Nephron (organoid): Measurements from ENCODE around the gene HOXB6.

Source experiments
- H3K27ac Mint-ChIP-seq, 3 experiments: 2 replicates each; pipeline ENCODE4 v1.8.0; 2020; ENCODE audit warnings: mixed read lengths in 3 of 3, mild to moderate bottlenecking in 2 of 3, moderate library complexity in 1 of 3
- H3K27me3 Mint-ChIP-seq: 2 replicates; pipeline ENCODE4 v1.8.0; 2021; ENCODE audit warnings: low read depth, mild to moderate bottlenecking, moderate library complexity, mixed read lengths
- H3K36me3 Mint-ChIP-seq: 2 replicates; pipeline ENCODE4 v1.8.0; 2020; ENCODE audit warnings: low read depth, mixed read lengths
- H3K4me1 Mint-ChIP-seq: 2 replicates; pipeline ENCODE4 v1.8.0; 2020; ENCODE audit warnings: mixed read lengths
- H3K4me3 Mint-ChIP-seq, 3 experiments: 2 replicates each; pipeline ENCODE4 v1.8.0; 2020; ENCODE audit warnings: mild to moderate bottlenecking in 3 of 3, mixed read lengths in 3 of 3, moderate library complexity in 2 of 3
- H3K9me3 Mint-ChIP-seq: 2 replicates; pipeline ENCODE4 v1.8.0; 2020; ENCODE audit warnings: mixed read lengths
- TF ChIP-seq, protein P1 (sequence below), 3 experiments: fragments of 200-600 bp; sonication (generic); IDR thresholded peaks; one replicate each; pipeline ENCODE4 v1.5.0; 2021; ENCODE audit warnings: antibody characterized with exemption in 3 of 3; ENCODE audit not compliant: unreplicated experiment in 3 of 3

HOXB6 gene

DNA sequence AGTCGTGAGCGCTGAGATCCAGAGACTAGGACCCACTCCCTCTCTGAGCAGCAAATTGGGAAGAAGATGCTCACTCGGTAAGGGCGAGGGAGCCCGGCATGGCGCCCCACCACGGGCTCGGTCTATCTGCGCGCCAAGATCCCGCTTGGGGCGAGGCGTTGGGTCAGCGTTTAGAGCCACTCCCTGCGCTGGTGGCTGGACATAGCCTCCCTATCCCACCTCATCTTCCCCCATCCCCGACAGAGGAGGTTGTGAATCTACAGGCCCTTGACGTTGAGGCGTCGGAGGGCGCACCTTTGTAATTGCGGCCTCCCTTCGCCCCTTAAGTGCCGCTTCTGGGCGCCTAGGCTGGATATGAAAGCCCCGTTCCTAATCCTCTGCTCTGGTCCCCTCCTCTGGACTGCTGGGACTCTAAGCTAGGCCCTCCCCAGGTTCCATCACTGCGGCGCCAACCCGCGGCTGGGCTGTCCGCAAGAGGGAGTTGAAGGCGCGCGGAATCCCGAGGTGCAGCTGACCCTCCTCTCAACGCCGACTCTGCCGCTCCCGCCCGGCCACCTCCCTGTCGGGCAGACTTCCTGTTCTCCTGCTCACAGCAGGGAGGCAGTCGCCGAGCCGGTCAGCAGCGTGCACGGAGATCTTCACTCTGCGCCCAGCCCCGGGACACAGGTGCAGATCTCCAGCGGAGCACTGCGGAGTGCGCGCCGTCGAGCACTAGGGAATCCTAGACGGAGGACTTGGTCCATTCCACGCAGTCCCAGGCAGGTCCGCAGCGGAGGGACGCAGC lies 37.5 kb upstream of the HOXB6 start:
- no peaks in the 10 kb centered on the region for H3K9me3 Mint-ChIP-seq
- H3K27me3 Mint-ChIP-seq = peaks cover 100% of the 10 kb centered on the region
- H3K4me1 Mint-ChIP-seq = peaks cover 22% of the 10 kb centered on the region
- no peak overlapping the region for H3K27ac Mint-ChIP-seq
- TF ChIP-seq, protein P1, sequence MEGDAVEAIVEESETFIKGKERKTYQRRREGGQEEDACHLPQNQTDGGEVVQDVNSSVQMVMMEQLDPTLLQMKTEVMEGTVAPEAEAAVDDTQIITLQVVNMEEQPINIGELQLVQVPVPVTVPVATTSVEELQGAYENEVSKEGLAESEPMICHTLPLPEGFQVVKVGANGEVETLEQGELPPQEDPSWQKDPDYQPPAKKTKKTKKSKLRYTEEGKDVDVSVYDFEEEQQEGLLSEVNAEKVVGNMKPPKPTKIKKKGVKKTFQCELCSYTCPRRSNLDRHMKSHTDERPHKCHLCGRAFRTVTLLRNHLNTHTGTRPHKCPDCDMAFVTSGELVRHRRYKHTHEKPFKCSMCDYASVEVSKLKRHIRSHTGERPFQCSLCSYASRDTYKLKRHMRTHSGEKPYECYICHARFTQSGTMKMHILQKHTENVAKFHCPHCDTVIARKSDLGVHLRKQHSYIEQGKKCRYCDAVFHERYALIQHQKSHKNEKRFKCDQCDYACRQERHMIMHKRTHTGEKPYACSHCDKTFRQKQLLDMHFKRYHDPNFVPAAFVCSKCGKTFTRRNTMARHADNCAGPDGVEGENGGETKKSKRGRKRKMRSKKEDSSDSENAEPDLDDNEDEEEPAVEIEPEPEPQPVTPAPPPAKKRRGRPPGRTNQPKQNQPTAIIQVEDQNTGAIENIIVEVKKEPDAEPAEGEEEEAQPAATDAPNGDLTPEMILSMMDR (IDR thresholded peaks at IDR 0.05; ENCODE audit: unreplicated experiment in 3 of 3) = no peak
- peak overlapping the region in 2 of 3 experiments; percentile 54 to 75 for H3K4me3 Mint-ChIP-seq
- no peaks in the 10 kb centered on the region for H3K36me3 Mint-ChIP-seq

DNA sequence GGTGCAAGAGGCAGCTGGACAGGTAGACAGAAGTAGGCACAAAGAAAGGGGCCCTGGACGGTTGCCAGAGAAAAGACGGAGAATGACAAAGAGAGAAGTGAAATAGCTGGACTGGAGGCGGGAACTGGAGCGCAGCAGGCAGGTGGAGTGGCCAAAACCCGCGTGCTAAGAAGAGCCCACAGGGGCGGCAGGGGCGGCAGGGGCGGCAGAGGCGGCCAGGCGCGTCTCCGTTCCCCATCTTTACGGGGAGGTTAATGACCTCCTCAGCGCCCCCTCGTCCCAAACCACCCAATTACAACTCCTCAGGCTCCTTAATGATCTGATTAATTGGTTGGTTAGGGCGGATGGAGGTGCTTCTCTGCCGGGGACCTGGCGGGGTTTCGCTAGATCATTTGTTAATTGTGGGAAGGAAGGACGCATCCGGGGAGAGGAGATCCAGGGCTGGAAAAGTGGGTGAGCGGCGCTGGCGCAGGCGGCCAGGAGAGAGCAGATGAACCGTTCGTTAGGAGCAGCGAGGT lies 36.8 kb upstream of the HOXB6 start:
- Mint-ChIP-seq H3K27me3 (peaks cover 100% of the 10 kb centered on the region), H3K27ac (no peak overlapping the region), H3K36me3 (no peaks in the 10 kb centered on the region), H3K4me1 (peaks cover 26% of the 10 kb centered on the region), H3K9me3 (no peaks in the 10 kb centered on the region), H3K4me3 (peak overlapping the region; percentile 50 to 75 (median 57))
- TF ChIP-seq, protein P1 (IDR thresholded peaks at IDR 0.05; ENCODE audit: unreplicated experiment in 3 of 3) = no peak

DNA sequence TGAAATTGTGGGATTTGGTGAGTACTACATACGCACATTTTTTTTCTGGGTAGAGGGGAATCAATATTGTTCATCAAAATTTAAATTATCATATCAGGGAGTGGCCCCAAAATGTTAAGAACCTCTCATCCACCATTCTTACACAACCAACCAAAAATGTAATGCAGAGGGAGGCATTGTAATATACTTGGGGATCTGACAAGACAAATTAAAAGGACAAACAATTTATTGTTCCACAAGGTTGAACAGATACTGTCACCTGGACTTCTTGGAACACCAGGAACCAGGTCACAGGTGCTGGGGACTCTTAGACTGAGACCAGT lies 36.0 kb upstream of the HOXB6 start:
- peaks cover 25% of the 10 kb centered on the region for H3K4me1 Mint-ChIP-seq
- peaks cover 100% of the 10 kb centered on the region for H3K27me3 Mint-ChIP-seq
- no peak overlapping the region for H3K27ac Mint-ChIP-seq
- no peaks in the 10 kb centered on the region for H3K9me3 Mint-ChIP-seq
- TF ChIP-seq, protein P1 (IDR thresholded peaks at IDR 0.05; ENCODE audit: unreplicated experiment in 3 of 3) = no peak
- H3K4me3 Mint-ChIP-seq = peak overlapping the region in 1 of 3 experiments; percentile 22
- no peaks in the 10 kb centered on the region for H3K36me3 Mint-ChIP-seq

DNA sequence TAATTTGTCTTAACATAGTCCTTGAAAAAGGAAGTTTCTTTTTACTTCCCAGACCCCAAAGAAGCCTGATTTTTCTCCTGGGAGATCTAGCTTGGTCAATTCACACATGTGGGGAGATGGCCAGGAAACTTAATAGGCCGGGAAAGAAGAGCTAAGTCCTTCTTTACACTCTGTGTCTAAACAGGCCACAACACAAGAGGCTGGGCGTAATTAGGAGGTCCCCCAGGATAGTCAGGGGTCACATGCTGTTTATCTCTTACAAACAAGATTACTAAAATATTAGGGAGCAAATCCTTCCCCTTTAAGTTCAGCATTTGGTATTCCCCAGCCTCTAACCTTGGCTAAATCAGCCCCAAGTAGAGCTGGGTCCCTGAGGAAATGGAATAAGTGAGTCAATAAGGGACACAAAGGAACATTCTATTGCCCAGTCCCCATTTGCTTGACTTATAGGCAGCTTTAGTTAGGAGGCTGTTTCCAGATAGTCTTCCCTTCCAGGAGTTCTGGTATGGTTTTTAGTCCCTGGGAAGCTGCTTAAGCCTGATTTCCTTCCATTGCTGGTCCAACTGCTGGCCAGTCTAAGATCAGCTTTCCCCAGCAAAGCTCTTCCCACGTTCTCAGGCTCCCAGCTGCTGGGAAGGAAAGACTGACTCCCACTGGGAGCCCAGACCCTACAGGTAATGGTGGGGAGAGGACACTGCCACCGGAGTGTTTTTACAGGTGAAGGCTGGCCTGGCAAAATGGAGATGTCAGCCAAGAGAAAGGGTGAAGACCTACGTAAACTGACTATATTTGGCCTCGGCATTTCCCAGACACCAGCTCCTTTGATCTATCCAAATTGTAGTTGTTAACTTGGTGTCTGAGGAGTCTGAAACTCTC lies 35.4 kb upstream of the HOXB6 start:
- H3K9me3 Mint-ChIP-seq = no peaks in the 10 kb centered on the region
- H3K27me3 Mint-ChIP-seq = peaks cover 100% of the 10 kb centered on the region

DNA sequence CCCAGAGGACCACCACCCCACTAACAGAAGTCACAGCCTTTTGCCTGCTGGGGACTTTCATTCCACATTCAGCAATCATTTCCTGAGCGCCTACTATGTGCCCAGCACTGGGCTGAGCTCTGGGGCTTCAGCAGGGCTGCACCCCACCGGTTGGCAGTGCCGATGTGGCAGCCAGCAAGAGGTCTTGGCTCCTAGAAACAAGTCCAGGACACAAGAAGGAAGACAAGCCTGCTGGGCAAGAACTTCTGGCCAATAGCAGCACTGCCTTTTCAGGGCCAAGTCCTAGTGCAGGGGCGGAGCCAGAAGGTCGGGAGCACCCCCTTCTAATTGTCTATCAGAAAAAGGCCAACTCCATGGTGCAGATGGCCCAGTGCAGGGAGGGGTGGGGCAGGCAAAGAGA lies 34.4 kb upstream of the HOXB6 start:
- Mint-ChIP-seq H3K27ac (no peak overlapping the region), H3K36me3 (no peaks in the 10 kb centered on the region), H3K9me3 (no peaks in the 10 kb centered on the region), H3K27me3 (peaks cover 100% of the 10 kb centered on the region), H3K4me1 (peaks cover 11% of the 10 kb centered on the region), H3K4me3 (peak overlapping the region in 1 of 3 experiments; percentile 27)
- TF ChIP-seq, protein P1 (IDR thresholded peaks at IDR 0.05; ENCODE audit: unreplicated experiment in 3 of 3) = no peak

More for the DNA sequence above, 35.4 kb upstream of the HOXB6 start:
- peaks cover 20% of the 10 kb centered on the region for H3K4me1 Mint-ChIP-seq
- TF ChIP-seq, protein P1 (IDR thresholded peaks at IDR 0.05; ENCODE audit: unreplicated experiment in 3 of 3) = no peak
- no peak overlapping the region for H3K27ac Mint-ChIP-seq
- H3K36me3 Mint-ChIP-seq = no peaks in the 10 kb centered on the region
- H3K4me3 Mint-ChIP-seq = peak overlapping the region in 1 of 3 experiments; percentile 22
